GM04503 (cell line): ENCODE measurements around the gene RAB11A.
"Not testable (repeated sequence)": the region's sequence is repeated elsewhere in the genome, so short reads cannot be mapped to it uniquely, and the experiment has no call there.

Source experiments
- DNase-seq: peaks from one replicate; pipeline ENCODE4 v3.0.0-alpha.2; 2012; ENCODE audit warnings: low read depth

The RAB11A gene

GRCh38 chr15:65845826-65846519 lies 23.3 kb upstream of the RAB11A start:
- no peak for DNase-seq

GRCh38 chr15:65847989-65848388 lies 21.3 kb upstream of the RAB11A start:
- DNase-seq = no peak

- DNase-seq = no peak
These were observed 17.3 kb upstream of the RAB11A start for GRCh38 chr15:65851981-65852380.

- no peak for DNase-seq
These were observed 12.4 kb upstream of the RAB11A start for GRCh38 chr15:65856821-65857455.

GRCh38 chr15:65857718-65858402 lies 11.4 kb upstream of the RAB11A start:
- no peak for DNase-seq

DNA sequence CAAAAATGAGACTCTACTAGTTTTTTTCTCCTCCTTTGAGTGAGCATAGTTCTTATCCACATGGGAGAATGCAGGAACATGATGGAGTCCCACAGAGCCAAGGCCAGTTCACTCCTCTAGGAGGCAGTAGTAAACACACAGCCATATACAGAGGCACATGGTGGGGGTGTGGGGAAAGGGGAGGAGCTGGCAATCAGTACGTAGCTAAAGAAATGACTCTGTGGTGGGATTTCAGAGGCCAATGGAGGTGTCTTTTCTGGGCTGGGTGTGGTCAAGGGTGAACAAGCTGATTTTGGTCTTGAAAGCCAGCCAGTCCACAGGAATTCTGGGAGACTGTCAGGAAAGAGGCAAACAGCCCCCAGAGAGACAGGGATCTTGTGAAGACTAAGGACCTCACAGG lies 6.6 kb upstream of the RAB11A start:
- DNase-seq = no peak

DNA sequence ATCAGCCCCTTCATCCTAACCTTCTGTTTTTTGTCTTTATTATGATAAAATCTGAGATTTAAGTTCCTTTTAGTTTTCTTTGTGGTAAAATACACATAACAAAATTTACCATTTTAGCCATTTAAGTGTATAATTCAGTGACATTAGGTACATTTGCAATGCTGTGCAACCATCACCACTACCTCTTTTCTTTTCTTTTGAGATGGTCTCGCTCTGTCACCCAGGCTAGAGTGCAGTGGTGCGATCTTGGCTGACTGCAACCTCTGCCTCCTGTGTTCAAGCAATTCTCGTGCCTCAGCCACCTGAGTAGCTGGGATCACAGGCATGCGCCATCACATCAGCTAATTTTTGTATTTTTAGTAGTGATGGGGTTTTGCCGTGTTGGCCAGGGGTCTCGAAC lies 6.2 kb upstream of the RAB11A start:
- DNase-seq = no peak

DNA sequence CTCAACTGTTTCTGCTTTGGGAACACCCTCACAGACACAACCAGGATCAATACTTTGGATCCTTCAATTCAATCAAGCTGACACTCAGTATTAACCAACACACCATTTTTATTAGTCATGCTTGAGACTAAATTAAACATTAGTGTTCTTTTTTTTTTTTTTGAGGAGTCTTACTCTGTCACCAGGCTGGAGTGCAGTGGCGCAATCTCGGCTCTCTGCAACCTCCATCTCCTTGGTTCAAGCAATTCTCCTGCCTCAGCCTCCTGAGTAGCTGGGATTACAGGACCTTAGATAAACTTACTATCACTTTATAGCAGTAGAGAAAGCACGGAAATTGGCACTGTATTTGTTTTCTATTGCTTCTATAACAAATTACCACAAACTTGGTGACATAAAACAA lies 2.0 kb upstream of the RAB11A start:
- DNase-seq = no peak

GRCh38 chr15:65867933-65868332 lies 1.4 kb upstream of the RAB11A start:
- DNase-seq = not testable (repeated sequence)

DNA sequence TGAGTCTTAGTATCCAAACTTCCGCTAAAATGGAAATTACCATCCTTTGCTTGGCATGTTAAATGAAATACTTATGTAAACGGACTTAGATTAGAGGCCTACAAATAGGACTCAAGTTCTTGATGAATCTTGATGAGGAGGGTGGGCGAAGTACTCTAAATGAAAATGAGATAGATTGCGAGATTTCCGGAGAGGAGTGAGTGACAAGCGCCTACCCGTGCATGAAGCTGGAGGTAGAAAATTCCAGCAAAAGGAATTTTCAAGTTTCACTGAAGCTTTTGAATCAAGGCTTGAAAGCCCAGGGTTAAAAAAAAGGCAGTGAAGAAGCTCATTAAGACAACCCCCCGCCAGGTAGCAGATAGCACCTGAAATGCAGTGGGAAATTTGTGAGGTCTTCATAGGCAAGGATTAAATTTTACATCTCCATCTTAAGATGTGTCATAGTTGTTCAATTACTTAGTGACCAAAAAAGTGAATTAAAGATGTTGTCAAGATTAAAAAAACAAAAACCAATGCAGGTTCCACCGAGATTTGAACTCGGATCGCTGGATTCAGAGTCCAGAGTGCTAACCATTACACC lies 655 bp upstream of the RAB11A start:
- no peak for DNase-seq

DNA sequence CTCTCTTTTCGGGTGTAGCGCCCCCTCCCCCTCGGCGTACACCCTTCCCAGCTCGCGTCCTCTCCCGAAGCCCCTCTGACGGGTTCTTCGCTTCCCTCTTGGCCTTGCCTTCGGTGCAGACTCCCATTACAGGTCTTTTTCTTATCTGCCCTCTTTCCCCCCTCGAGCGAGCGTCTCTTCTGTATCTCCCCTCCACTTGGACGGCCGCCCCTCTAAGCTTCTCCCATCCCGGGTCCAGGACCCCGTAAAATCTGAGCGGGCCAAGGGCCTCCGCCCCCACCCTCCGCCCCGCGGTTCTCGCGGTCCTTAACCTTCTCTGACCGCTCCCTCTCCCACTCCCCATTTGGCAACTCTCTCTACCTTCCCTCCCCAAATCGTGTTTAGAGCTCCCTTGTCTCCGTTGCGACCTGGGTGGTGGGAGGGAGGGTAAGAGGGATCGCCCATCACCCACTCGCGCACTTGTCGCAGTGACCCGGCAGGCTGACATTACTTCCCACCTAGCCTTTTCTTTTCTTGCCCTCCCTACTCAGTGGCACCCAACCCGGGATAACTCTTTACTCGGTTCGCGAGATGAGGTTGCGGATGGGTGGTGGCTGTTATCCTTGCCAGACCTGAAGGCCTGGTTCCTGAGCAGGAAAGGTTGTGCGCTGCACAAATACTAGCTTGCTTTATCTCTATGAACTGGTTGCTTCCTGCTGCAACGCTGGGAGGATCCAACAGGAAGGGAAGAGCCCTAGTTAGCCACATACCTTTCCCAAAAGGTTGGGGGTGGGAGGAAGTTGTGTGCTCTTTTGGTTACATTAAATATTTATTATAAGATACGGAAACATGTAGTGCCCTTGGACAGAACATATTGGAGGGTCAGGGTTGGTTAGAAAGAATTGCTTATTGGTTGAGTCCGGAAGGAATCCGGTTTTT lies 922 bp downstream of the RAB11A start:
- DNase-seq = no peak

DNA sequence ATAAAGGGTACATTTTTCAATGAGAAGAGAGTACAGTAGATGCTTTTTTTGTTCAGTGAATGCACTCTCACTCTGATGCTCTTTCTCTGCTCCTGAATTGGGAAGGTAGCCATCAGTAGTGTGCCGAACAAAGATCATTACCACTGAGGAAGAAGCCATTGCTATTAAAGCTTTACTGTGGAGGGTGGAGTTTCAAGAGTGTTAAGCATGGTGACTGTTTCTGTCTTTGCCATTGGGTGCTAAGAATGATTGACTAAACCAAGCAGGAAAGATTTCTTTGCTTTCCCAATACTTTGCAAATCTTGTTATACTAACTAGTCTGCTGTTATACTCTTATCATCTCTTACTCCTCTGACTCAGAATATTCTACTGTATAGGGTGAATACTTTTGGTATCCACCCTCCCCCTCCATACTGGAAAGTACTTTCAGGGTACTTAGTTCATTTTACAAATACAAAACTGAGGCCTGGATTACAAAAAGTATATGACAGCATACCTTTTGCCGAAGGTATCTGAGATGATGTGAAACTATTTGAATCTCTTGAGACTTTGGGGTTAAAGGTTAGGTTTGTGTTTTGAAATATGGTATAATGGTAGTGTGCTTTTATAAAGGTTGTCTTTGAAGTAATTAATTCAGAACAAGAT lies 1.7 kb downstream of the RAB11A start:
- no peak for DNase-seq

GRCh38 chr15:65871886-65872285 lies 2.6 kb downstream of the RAB11A start:
- not testable (repeated sequence) for DNase-seq

- not testable (repeated sequence) for DNase-seq
These were observed 3.3 kb downstream of the RAB11A start for GRCh38 chr15:65872596-65872995.

- DNase-seq = no peak
These were observed 4.0 kb downstream of the RAB11A start for GRCh38 chr15:65873256-65873655.

DNA sequence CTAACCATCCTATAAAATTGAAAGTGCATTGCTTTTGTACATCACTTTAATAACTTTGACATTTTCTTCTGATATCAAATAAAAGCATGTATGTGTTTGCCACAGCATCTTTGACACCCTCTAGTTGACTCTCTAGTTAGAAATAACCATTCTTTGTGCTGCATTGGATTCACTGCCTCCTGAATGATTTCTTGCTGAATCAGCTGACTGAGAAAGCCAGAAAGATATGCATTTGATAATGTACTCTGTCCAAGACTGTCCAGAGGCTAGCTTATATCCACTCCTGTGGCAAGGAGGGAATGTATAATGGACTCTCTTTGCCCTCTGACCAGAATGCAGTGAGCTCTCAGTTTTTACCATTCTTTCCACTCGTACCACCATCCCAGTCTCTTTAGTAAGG lies 6.2 kb downstream of the RAB11A start:
- DNase-seq = no peak

- DNase-seq = no peak
These were observed 8.5 kb downstream of the RAB11A start for GRCh38 chr15:65877749-65878148.

DNA sequence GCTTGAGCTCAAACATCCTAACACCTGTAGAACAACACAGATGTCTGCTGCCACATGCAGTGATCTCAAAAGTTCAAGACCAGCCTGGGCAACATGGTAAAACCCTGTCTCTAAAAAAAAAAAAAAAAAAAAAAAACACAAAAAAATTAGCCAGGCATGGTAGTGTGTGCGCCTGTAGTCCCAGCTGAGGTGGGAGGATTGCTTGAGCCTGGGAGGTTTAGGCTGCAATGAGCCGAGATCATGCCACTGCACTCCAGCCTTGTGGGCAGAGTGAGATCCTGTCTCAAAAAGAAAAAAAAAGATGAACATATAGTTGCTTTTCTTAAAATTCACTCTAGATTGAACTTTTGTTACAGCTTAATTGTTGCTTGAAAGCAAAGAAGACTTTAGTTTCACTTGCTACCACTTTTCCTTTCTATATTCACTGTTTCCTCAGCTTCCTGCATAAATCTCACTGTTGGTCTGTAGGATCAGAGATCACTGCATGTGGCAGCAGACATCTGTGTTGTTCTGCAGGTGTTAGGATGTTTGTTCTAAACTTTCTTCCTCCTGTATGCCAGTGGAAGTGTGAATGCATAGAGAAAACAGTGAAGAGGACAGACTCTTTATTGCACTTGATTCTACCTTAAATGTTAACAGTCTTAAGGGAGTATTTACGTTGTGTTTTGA lies 12.6 kb downstream of the RAB11A start:
- no peak for DNase-seq

DNA sequence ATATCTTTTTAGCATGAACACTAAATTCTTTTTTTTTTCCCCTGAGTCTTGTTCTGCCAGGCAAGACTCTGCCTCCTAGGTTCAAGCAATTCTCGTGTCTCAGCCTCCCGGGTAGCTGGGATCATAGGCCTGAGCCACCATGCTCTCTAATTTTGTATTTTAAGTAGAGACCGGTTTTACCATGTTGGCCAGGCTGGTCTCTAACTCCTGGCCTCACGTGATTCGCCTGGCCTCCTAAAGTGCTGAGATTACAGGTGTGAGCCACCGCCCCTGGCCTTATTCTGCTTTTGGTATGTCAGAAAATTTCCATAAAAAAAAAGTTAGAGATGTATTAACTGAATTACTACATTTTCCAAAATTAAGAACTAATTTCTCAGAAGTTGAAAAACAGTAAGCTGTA lies 14.3 kb downstream of the RAB11A start:
- no peak for DNase-seq

- no peak for DNase-seq
These were observed 15.2 kb downstream of the RAB11A start for GRCh38 chr15:65884511-65884910.

DNA sequence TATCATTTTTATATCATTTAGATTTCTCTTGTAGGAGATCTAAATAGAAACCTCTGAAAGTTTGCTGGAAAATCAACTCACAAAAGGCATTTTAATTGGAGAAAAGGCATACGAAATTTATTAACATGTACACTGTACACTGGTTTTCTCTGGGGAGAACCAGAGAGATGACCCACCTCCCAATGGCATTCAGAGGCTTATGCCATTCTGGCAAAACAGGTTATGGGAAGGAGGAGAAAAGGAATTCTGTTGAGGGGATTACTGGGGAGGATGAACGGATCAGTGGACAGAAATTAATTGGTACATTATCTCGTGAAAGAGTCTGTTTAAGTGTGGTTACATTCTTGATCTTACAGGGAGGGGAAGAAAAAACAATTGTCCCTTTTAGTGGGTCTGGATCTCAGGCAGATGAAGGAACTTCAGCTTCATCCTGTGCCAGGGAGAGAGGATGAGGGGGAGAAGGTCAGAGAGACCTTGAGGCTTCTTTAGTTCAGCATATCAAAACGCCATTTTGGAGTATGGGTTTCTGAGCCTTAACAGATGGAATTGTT lies 16.5 kb downstream of the RAB11A start:
- no peak for DNase-seq
